Gastroesophageal sphincter (tissue), 3 donors: ENCODE data around the gene POLR2L.

Experiments
- CTCF ChIP-seq, 4 experiments: fragments of 200-600 bp in 2 of 4; fragments of 450-650 bp in 2 of 4; sonication (generic) in 1 of 4; IDR thresholded peaks; one replicate each; pipeline ENCODE4 v1.5.1; 2017 to 2019; ENCODE audit warnings: antibody characterized with exemption in 4 of 4, mild to moderate bottlenecking in 2 of 4, moderate library complexity in 2 of 4
- POLR2A ChIP-seq, 2 donors: fragments of 450-650 bp; IDR thresholded peaks; one replicate each; pipeline ENCODE4 v1.6.1; 2017; ENCODE audit warnings: antibody characterized with exemption in 2 of 2, mild to moderate bottlenecking in 2 of 2, moderate library complexity in 1 of 2
- POLR2AphosphoS5 ChIP-seq: sonication (generic); formaldehyde crosslinking; IDR thresholded peaks from one replicate; pipeline ENCODE4 v1.6.1; 2017; ENCODE audit warnings: antibody characterized with exemption

- TF ChIP-seq CTCF (IDR thresholded peaks at IDR 0.05) (no peak), POLR2A (IDR thresholded peaks at IDR 0.05) (no peak), POLR2AphosphoS5 (no peak)
Observed at GRCh38 chr11:801097-801780, 41.1 kb downstream of the POLR2L start.
